ENCODE measurements around the gene MAPT.

Gene MAPT

DNA sequence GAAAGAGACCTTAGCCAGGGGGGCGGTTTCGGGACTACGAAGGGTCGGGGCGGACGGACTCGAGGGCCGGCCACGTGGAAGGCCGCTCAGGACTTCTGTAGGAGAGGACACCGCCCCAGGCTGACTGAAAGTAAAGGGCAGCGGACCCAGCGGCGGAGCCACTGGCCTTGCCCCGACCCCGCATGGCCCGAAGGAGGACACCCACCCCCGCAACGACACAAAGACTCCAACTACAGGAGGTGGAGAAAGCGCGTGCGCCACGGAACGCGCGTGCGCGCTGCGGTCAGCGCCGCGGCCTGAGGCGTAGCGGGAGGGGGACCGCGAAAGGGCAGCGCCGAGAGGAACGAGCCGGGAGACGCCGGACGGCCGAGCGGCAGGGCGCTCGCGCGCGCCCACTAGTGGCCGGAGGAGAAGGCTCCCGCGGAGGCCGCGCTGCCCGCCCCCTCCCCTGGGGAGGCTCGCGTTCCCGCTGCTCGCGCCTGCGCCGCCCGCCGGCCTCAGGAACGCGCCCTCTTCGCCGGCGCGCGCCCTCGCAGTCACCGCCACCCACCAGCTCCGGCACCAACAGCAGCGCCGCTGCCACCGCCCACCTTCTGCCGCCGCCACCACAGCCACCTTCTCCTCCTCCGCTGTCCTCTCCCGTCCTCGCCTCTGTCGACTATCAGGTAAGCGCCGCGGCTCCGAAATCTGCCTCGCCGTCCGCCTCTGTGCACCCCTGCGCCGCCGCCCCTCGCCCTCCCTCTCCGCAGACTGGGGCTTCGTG lies at the start of gene MAPT:
MAPT (plus strand) TSS at position 533 of the 763 bp plus-strand sequence. CDS start 67,784 bp downstream, outside the sequence.
- DNase-seq (ENCODE audit: insufficient read length, low spot score) = peak; percentile 97
- FAIRE-seq = peak; percentile 99

DNA sequence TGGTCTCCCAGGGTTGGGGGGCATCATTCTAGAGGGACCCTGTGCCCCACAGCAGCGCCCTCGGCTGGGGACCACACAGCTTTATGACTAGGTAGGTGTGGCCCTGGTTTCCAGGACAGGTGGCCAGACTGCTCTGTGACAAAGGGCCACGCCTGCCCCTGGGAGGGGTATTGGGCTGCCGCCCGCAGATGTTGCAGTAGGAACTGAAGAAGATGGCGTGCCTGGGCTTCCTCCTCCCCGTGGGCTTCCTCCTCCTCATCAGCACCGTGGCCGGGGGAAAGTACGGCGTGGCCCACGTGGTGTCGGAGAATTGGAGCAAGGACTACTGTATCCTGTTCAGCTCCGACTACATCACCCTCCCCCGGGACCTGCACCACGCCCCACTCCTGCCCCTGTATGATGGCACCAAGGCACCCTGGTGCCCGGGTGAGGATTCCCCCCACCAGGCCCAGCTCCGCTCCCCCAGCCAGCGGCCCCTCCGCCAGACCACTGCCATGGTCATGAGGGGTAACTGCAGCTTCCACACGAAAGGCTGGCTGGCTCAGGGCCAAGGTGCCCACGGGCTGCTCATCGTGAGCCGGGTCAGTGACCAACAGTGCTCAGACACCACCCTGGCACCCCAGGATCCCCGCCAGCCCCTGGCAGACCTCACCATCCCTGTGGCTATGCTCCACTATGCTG lies 49.5 kb upstream of the MAPT start, which contains the start of gene SPPL2C:
SPPL2C (plus strand) TSS at position 187 of the 681 bp plus-strand sequence; CDS start at position 213, 26 bp downstream.
- no peak for FAIRE-seq
- no peak for DNase-seq (ENCODE audit: insufficient read length, low spot score)

DNA sequence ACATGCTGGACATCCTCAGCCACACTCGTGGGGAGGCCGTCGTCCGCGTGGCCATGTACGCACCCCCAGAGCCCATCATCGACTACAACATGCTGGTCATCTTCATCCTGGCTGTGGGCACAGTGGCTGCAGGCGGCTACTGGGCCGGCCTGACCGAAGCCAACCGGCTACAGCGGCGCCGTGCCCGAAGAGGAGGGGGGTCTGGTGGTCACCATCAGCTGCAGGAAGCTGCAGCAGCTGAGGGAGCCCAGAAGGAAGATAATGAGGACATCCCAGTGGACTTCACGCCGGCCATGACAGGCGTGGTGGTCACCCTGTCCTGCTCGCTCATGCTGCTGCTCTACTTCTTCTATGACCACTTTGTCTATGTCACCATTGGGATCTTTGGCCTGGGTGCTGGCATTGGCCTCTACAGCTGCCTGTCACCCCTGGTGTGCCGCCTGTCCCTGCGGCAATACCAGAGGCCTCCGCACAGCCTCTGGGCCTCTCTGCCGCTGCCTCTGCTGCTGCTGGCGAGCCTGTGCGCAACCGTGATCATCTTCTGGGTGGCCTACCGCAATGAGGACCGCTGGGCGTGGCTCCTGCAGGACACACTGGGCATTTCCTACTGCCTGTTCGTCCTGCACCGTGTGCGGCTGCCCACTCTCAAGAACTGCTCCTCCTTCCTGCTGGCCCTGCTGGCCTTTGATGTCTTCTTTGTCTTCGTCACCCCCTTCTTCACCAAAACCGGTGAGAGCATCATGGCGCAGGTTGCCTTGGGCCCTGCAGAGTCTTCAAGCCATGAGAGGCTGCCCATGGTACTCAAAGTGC lies 48.8 kb upstream of the MAPT start:
- DNase-seq (ENCODE audit: insufficient read length, low spot score) (no peak), FAIRE-seq (peak; percentile 66)

DNA sequence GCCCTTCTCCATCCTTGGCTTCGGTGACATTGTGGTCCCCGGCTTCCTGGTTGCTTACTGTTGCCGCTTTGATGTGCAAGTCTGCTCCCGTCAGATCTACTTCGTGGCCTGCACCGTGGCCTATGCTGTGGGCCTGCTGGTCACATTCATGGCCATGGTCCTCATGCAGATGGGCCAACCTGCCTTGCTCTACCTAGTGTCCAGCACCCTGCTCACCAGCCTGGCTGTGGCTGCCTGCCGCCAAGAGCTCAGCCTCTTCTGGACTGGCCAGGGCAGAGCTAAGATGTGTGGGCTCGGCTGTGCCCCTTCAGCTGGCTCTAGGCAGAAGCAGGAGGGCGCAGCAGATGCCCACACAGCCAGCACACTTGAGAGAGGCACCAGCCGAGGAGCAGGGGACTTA lies 48.1 kb upstream of the MAPT start:
- DNase-seq (ENCODE audit: insufficient read length, low spot score) (no peak), FAIRE-seq (no peak)

DNA sequence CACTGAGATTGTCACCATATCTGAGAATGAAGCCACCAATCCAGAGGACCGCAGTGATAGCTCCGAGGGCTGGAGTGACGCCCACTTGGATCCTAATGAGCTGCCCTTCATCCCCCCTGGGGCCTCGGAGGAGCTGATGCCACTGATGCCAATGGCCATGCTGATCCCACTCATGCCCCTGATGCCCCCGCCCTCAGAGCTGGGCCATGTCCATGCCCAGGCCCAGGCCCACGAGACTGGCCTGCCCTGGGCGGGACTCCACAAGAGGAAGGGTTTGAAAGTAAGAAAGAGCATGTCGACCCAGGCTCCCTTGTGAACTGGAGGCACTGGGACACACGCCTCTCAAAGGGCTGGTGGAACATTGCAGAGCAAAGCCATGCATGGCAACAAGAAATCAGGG lies 47.7 kb upstream of the MAPT start:
- FAIRE-seq (no peak), DNase-seq (ENCODE audit: insufficient read length, low spot score) (no peak)

DNA sequence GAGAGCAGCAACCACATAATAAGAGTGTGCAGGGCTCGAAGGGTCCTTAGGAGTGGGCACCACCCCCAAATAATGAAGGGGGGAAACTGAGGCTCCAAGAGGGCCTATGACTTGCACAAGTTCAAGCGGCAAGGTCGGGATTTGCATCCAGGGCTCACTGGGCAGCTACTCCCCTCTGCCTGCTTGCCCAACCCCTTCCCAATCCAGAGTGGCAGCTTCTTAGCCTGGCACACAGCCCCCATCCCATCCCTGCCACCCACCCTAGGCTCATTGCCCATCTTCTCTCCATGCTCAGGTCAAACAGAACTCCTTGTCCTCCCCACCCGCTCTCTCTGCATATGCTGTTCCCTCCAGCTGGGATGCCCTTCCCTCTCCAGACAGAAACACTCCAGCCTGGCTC lies 47.3 kb upstream of the MAPT start:
- no peak for DNase-seq (ENCODE audit: insufficient read length, low spot score)
- no peak for FAIRE-seq

DNA sequence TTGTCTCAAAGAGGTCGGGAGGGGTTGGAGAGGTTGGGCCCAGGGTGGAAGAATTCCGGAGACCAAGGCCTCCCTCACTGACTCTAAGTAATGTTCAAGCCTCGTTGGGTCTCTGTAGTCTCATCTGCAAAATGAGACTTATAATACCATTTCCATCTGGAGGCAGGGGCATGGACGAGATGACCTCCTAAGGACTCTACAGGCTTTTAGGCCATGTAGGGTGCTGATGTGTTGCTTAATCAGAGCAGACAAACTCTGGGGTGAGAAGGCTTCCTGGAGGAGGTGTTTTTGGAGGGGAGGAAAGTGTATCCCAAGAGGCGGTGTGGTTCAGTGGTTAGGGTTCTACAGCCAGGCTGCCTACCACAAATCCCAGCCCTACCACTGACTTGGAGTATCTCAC lies 46.6 kb upstream of the MAPT start:
- DNase-seq (ENCODE audit: insufficient read length, low spot score) (no peak), FAIRE-seq (no peak)

DNA sequence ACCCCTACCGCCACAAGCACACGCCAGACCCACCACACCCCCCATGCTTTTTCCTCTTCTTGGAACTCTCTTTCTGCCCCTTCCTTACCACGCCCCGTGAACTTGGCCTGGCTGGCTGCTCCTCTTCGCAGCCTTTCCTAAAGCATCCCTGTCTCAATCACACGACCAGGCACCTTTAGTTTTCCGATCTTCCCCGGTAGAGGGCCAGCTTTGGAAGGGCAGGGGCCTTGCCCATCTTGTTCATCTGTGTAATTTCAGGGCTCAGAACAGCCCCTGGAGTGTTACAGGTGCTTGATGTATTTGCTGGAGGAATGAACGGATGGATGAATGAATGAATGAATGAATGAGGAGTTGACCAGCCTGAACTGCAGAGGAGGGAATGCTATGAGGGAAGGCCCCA lies 45.9 kb upstream of the MAPT start:
- FAIRE-seq (no peak), DNase-seq (ENCODE audit: insufficient read length, low spot score) (no peak)

DNA sequence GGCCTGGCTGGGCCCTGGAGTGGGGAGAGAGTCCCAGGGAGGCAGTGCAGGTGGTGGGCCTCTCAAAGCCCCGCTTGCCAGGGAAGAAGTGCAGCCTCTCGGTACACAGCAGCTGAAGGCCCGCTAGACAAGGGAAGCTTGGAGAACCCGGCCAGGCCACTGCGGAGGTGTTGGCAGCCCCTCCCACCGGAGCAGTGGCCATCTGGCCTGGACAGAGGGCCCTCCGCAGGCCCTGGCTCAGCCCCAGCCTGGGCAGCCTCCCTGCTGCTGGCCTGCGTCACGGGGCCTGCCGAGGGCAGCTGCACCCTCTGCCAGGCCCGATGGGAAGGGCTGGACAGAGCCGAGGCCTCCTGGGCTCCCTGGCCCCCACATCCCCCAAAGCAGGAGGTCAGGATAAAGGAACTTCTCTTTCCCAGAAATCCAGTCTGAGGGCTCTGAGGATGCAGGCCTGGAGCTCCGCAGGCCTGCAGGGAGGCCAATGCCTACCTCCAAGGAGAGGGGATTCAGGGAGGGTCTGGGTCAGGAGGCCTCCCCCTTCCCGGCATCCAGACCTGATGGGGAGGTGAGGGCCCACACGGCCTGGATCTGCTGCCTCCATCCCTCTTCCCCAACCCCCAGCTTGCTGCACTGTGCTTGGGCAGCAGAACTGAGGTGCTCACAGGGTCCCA lies 45.4 kb upstream of the MAPT start:
- FAIRE-seq (peak; percentile 9), DNase-seq (ENCODE audit: insufficient read length, low spot score) (no peak)

DNA sequence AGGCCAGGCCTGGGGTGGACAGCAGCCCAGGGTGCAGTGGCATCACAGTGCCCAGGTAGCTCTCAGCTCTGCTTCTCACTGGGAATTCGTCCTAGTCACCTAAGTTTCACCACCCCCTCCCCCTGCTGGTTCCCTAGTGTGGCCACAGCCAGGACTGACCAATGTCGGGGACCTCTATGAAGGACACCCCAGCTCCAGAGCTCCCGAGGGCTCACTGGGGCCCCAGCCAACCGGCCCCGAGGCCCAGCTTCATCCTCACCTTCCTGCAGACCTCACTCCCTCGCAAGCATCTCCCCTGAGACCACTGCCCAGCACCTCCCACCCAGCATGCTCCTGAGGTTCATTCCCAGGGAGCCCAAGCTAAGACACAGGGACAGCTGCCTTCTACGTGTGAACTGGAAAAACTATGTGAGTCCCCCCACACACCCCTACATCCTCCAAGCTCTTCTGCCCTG lies 44.8 kb upstream of the MAPT start:
- no peak for FAIRE-seq
- DNase-seq (ENCODE audit: insufficient read length, low spot score) = no peak

DNA sequence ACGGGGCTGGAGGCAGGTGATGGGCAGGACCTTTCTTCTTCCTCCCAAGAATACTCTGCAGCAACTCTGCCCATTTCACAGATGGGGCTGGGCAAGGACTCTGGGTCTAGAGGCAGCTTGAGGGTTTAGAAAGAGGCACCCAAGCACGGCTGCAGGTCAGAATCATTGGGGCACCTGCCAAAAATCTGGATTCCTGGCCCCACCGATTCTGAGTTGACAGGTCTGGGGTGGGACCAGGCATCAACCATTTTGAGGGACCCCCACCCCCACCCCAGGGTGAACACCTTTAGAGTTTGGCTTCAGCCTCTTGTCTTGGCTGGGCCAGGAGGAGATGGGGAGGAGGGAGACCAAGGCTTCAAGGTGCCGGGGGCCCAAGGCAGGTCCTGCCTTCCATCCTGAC lies 44.3 kb upstream of the MAPT start:
- no peak for FAIRE-seq
- DNase-seq (ENCODE audit: insufficient read length, low spot score) = no peak

DNA sequence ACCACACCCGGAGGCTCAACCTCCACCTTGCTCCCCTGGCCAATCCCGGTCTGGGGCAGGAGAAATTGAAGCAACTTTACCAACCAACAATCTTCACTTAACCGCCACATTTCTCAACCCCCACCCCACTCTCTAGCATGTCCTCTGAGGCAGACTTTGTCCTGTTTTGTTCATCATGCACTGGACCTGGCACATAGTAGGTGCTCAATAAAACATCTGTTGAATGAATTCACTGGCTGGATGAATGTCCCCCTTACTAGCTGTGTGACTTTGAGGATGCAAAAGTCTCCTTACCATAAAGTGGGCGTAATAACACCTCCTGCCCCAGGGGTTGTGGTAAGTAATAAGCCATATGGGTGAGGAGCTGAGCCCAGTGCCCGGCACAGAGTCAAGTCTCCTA lies 43.9 kb upstream of the MAPT start:
- no peak for FAIRE-seq
- no peak for DNase-seq (ENCODE audit: insufficient read length, low spot score)

DNA sequence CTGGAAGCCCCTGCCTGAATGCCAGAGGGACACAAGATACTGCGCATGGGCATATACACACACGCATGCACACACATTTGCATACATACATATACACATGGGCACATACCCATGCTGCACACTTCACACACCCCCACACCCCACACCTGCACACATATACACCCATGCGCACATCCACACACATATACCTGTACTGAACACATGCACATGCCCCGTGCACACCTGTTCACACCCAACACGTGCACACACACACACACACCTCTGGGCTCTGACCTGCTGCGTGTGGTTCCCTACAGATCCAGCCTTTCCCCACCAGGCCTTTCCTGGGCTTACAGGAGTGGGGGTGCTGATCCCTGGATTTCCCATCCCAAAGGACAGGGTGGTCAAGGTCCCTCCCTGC lies 43.3 kb upstream of the MAPT start:
- no peak for DNase-seq (ENCODE audit: insufficient read length, low spot score)
- peak; percentile 86 for FAIRE-seq

DNA sequence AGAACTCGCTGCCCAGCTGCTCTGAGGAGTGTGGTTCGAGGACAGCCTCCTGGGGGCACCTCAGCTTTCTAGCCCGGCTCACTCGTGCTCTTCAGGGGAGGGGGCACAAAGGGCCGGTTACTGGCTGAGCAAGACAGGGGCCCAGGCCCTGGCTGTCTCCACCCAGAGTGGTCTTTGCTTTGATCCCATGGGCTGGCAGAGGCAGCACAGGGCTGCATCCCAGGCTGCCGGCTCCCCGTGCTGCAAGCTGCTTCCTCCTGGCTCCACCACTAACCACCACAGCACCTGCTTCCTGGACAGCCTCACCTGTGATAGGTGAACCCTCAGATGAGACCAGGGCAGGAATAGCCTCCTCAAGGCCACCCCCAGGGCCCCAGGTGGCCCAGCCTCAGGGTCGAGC lies 42.9 kb upstream of the MAPT start:
- FAIRE-seq (no peak), DNase-seq (ENCODE audit: insufficient read length, low spot score) (no peak)

DNA sequence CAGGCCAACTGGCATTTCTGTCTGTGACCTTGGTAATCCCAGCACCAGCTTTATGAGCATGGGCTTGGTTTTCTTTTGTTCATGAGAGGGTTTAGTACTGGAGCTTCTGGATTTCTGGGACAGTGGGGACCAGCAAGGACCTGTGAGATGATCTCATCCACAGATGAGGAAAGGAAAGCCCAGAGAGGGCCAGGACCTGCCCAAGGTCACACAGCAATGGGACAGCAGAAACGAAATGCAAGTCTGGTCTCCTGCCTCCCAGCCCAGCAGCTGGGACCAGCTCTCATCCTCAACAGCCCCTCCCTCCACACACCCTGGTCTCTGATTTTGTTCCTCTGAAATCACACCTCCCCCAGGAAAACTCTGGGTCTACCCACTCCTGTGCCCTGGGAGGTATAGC lies 42.5 kb upstream of the MAPT start:
- FAIRE-seq (no peak), DNase-seq (ENCODE audit: insufficient read length, low spot score) (no peak)

DNA sequence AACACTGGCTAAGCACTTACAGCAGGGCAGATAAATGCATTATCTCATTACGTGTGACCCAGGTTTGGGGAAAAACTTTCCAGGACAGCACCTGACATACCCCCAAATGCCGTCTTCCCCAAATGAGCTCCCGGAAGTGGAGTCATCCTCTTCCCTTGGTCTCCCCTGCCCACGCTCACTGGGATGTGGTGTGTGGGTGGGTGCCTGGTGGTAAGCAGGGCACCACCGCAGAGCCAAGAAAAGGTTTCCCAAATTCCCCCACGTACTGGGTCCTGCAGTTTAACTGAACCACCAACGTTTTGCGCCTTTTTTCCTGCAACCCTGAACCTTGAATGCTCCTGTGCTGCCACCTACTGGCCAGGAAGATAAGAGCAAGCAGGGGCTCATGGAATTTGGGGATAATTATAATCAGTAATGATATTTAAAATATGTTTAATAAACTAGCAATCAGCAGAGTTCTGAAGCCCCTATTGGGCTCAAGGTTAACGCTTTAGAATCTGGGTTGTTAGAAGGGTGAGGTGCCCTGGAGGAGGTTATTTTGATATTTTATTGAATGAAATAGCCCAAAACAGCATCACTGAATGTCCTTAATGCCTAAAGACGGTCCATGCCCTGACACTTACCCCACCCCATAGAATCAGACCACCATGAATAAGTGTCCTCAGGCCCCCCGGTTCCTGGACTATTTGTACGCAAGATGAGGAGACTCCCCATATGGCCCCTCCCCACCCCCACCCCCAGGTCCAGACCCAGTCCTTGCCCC lies 41.6 kb upstream of the MAPT start:
- peak; percentile 77 for FAIRE-seq

DNA sequence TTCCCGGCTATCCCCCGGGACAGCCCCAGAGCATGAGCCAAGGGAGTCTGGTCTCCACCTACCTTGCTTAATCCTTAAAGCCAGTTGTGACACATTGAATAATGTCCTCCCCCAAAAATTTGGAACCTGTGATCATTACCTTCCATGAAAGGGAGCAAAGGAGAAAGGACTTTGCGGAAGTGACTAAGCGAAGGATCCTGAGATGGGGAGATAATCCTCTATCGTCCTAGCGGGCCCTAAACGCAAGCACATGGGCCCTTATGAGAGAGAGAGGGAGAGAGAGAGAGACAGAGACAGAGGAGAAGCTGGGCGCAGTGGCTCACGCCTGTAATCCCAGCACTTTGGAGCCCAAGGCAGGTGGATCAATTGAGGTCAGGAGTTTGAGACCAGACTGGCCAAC lies 40.1 kb upstream of the MAPT start:
- DNase-seq (ENCODE audit: insufficient read length, low spot score) (no peak), FAIRE-seq (no peak)

More for the DNA sequence above, 41.6 kb upstream of the MAPT start:
- DNase-seq (ENCODE audit: insufficient read length, low spot score) = peak; percentile 77

DNA sequence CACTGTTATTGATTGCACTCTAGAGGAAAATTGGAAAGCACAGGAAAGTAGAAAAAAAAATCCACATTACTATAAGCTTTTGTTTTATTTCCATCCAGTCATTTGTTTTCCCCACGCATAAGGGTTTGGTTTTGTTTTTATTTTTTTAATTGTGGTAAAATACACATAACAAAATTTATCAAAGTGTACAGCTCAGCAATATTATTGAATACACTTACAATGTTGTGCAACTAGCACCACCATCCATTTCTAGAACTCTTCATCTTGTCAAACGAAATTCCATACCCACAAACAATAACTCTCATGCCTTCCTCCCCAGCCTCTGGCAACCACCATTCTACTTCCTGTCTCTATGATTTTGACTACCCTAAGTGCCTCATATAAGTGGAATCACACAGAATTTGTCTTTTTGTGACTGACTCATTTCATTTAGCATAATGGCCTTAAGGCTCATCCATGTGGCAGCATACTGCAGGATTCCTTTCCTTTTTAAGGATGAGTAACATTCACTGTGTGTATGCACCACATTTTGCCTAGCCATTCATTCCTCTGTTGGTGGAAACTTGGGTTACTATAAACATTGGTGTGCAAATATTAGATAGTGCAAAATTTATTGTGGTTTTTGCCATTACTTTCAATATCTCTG lies 38.5 kb upstream of the MAPT start:
- DNase-seq (ENCODE audit: insufficient read length, low spot score) = no peak

DNA sequence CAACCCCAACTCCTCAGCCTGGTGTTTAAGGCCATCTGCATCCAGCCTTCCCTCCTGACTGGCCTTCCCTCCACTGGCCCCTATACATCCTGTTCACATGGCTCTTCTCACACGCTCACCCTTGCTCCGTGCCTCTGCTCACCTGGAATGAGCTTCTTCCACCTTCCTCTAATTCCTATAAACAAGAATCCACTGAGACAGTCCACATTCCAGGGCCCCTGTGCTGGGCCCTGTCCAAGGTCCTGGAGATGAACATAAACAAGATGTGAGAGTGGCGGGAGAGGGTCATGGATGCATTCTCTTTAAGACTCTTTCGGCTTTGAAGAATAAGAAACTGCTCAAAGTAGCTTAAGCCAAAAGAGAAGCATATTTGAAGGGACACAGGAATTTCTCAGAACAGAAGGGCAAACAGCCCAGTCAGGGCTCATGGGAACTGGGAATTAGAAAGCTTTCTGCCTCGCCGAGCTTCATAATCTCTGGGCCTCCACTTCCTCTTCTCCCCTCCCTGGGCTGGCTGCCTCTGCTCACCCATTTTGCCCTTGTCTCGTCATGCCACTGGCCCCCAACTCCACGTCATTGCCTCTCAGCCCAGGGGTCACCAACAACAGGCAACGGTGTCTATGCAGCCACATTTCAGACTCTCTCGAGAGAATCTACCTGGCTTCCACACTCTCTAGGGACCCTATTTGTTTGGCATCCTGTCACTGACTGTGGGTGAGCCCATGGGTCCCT lies 36.2 kb upstream of the MAPT start:
- peak; percentile 13 for FAIRE-seq
- peak; percentile 57 for DNase-seq (ENCODE audit: insufficient read length, low spot score)

More for the DNA sequence above, 38.5 kb upstream of the MAPT start:
- no peak for FAIRE-seq
